ENCODE measurements around the gene TOP2A.
A peak's percentile ranks its signal among the peaks of the same experiment; 100 is the strongest.
"Not testable (repeated sequence)": the region's sequence is repeated elsewhere in the genome, so short reads cannot be mapped to it uniquely, and the experiment has no call there.

The TOP2A gene

GRCh38 chr17:40431231-40431602 is 13.5 kb upstream of the TOP2A start:
- no peak for DNase-seq

GRCh38 chr17:40430272-40431230 is 12.9 kb upstream of the TOP2A start:
- DNase-seq = no peak

- DNase-seq = peak; percentile 22
These were observed 9.4 kb upstream of the TOP2A start for GRCh38 chr17:40427002-40427491.

- no peak for DNase-seq
These were observed 8.0 kb upstream of the TOP2A start for GRCh38 chr17:40425741-40426140.

GRCh38 chr17:40422990-40423633 is 5.4 kb upstream of the TOP2A start:
- no peak for DNase-seq

GRCh38 chr17:40419559-40420331 is 2.0 kb upstream of the TOP2A start:
- DNase-seq = no peak

- DNase-seq = no peak
These were observed 671 bp upstream of the TOP2A start for GRCh38 chr17:40418428-40418706.

- DNase-seq = no peak
These were observed 463 bp downstream of the TOP2A start for GRCh38 chr17:40417258-40417608.

GRCh38 chr17:40416671-40417070 is 1.0 kb downstream of the TOP2A start:
- DNase-seq = no peak

- peak; percentile 71 for DNase-seq
These were observed 2.3 kb downstream of the TOP2A start for GRCh38 chr17:40415390-40415789.

- DNase-seq = not testable (repeated sequence)
These were observed 3.4 kb downstream of the TOP2A start for GRCh38 chr17:40414312-40414711.

- no peak for DNase-seq
These were observed 4.8 kb downstream of the TOP2A start for GRCh38 chr17:40412880-40413279.

- no peak for DNase-seq
These were observed 5.9 kb downstream of the TOP2A start for GRCh38 chr17:40411821-40412220.

GRCh38 chr17:40410082-40410481 is 7.6 kb downstream of the TOP2A start:
- DNase-seq = no peak

GRCh38 chr17:40409540-40409939 is 8.2 kb downstream of the TOP2A start:
- DNase-seq = not testable (repeated sequence)

- no peak for DNase-seq
These were observed 10.2 kb downstream of the TOP2A start for GRCh38 chr17:40407460-40407859.

- no peak for DNase-seq
These were observed 13.7 kb downstream of the TOP2A start for GRCh38 chr17:40404003-40404402.

GRCh38 chr17:40402668-40403067 is 15.0 kb downstream of the TOP2A start:
- DNase-seq = peak; percentile 37

GRCh38 chr17:40399185-40399584 is 18.5 kb downstream of the TOP2A start:
- DNase-seq = peak; percentile 55

GRCh38 chr17:40386555-40386954 is 31.1 kb downstream of the TOP2A start:
- not testable (repeated sequence) for DNase-seq

GRCh38 chr17:40382251-40382650 is 35.4 kb downstream of the TOP2A start:
- DNase-seq = no peak

- no peak for DNase-seq
These were observed 38.7 kb downstream of the TOP2A start for GRCh38 chr17:40378966-40379365.

GRCh38 chr17:40377832-40378231 is 39.9 kb downstream of the TOP2A start:
- no peak for DNase-seq

- DNase-seq = peak; percentile 31
These were observed 41.2 kb downstream of the TOP2A start for GRCh38 chr17:40376541-40376940.
